SHP77 (cell line): ENCODE results near the gene PAPOLA.

Experiments
- DNase-seq, 2 experiments: peaks; one replicate each; lab custom pipeline; 2025; lab: John Stamatoyannopoulos, UW

The PAPOLA gene

DNA sequence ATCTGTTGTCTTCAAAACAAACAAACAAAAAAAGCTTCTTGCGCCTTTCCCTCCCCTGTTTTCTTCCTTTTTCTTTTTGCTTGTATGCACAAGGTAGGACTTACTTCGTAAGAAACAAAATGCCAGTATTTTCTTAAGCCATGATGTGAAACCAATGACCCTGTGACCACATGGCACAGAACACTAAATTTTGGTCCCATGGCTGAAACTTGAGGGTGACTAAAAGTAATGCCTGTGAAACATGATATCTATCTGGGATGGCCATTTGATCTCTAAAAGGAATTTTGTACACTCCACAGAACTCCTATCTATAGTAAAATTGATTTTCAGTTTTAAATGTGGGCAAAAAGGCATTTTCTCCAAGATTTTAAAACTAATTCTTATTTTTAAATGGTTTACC lies 63.6 kb downstream of the PAPOLA start:
- no peak for DNase-seq

DNA sequence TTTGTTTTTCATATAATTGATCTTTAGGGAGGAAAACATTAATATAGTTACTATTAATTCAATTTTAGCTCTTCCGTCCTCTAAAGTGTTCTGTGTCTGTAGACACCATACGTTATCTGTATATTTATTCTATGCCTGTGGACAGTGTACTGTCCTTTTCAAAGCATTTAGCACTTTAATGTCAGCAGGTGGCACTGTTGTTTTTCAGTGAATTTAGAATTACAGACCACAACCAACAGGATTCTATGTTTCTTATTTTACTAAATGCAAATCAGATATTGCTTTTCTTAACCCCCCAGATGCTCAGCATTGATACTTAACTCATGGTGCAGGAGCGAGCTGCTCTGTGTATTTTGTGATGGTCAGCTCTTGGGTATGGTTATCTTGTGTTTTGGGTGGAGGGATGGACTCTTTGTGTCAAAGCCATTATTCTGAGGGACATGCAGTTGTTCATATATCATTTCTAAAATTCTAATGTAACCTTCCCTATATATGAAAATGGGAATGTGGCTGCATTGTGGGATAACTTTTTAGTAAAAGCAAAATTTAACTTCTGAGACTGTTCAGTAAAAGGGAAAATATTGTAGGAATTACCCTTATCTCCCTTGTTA lies 65.2 kb downstream of the PAPOLA start:
- DNase-seq = peak in 1 of 2 experiments; percentile 21

DNA sequence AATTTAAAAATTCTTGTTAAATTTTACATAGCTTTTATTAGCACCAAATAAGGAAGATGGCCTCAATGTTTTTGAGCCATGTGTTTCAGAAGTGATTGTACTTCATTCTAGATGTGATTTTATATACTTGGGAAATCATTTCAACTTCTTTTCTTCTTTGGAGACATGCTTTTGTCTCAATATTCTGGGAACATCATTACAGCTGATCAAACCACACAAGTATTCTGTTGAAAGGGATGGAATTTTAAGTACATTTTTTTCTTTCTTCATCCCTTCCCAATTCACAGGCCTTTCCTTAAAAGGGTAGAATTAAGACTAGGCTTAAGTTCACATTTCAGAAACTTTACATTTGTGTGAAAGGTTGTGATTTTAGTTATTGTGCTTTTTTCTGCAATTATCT lies 66.4 kb downstream of the PAPOLA start:
- no peak for DNase-seq

DNA sequence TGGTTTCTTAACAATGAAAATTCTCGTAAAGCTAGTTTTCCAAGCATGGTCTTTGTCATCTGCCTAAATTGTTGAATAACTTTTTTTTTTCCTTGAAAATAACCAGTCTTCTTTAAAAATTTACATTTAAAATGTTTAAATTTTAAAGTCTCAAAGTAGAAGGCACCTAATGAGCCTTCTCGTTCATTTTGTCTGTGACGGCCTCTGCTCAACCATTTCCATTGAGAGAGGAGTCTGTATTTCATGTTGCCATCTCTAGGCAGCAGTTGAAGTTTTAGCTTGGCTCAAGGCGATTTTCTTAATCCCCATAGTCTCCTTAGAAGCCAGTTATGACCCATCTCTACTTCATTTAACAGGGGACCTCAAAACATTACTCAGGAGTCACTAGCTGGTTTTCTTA lies 69.1 kb downstream of the PAPOLA start:
- DNase-seq = no peak

DNA sequence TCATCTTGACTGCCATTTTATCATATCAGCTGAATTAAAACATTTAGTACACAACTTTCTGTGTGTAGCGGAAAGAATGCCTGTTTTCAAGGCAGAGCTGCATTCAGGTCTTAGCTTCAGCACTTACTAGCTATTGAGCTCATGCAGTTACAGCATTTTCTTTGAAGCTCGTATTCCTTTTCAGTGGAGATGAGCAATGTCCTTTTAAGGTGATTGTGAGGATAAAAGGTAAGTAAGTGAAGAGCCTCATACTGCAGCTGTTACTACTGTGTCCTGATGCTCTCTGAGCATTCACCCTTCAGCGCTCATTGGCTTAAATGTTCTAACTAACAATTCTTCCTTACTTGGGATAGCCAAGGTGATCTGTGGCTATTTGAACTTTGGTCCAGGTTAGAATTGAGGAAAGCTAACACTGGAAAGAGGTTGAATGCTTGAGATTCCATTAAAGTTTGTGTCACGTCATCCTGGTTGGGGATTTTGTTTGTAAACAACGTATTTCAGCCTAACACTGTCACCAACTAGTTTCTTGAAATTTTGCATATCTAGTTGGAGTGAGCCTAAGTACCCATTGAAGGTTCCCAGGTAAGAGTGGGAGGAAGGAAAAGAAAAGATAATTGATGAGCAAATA lies 71.4 kb downstream of the PAPOLA start:
- DNase-seq = no peak

DNA sequence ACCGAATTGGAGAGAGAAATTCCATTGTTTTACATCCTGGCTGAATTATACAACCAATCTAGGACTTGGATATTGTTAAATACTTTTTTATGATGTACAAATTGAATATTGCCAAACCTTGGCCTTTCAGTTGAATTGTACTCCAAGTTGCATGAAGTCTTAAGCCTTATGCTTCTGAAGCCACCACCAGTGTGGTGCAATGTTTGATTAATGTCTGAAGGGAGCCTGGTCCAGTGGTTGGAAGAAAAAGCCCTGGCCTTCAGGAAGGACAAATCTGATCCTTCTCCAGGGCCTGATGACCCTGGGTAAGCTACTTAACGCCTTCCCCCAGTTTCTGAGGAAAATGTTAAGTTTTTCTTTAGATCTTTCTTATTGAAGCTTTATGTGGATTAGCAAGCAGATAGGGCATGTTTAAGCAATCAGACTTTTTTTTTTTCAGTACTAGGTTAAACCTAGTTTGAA lies 72.0 kb downstream of the PAPOLA start:
- no peak for DNase-seq

DNA sequence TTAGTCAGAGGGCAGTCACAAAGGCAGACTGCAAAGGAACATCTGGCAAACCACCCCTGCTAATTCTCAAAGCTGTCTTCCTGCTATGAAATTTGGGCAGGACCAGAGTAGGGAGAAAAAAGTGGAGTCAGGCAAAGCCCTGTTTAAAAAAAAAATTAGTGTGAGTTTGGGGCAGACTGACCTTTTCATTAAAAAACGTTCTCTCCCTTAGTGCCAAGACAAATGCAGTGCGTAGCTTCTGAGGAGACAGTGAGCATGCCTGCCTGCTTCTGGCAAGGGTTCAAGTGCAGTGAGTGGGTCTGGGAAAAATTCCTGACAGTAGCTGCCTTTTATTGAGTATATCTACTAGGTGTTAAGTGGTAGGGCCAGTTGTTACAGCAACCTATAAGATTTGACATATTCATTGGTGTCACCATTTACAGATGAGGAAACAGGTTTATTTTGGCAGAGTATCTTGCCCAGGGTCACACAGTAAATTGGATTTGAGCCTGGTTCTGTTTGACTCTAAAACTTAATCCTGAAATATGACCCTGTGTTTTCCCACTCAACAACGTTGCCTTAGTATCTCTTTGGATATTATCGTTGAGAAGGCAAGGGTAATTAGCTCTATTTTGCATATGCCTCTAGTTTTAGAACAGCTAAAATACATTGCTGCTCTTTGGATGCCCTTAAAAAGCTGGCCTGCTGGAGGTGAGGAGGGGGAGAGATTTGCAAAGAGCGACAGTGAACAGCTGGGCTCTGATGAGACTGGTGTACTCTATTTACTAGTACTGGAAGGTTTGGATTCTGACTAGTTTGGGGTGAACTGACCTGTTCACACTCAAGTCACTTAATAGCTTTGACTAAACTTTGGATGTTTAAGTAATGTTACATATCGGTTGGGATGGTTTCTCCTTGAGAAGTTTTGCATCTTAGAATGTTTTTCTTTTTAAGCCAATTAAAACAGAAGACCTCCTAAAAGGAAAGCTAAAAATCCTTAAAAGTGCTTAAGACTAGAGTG lies 72.8 kb downstream of the PAPOLA start:
- DNase-seq = no peak

DNA sequence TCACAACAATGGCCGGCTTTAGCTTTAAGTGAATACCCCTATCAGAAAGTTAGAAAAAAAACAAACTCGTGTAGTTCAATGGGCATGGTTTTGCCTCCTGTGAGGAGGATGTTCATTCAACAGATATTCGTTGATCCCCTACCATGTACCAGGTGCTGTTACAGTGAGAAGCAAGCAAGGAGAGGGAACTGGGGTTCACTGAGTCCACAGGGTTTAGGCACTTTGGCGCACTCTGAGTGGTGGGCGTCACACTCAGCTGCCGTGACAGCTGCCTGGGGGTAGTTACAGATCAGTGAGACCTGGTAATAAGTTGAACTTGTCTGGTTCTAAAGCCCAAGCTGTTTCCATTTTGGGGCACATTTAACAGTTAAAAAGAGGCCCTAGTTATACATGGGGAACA lies 74.2 kb downstream of the PAPOLA start:
- DNase-seq = no peak

DNA sequence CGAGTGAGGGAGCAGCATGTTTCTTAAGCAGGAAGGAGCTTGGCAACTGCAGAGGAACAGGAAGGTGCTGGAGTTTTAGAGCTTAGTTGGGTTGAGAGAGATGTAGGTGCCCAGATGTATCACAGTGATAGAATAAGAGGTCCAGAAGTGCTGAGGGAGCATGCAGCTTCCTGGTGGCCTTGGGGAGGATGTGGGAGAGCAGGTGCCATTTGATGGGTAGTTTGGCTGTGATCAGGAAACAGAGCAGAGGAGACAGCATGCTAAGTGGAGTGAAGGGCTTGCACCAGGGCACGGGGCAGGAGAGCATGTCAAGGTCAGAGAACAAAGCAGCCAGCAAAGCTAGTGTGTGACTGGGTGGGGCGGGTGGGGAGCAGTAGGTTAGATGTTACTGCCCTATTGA lies 74.8 kb downstream of the PAPOLA start:
- DNase-seq = no peak

DNA sequence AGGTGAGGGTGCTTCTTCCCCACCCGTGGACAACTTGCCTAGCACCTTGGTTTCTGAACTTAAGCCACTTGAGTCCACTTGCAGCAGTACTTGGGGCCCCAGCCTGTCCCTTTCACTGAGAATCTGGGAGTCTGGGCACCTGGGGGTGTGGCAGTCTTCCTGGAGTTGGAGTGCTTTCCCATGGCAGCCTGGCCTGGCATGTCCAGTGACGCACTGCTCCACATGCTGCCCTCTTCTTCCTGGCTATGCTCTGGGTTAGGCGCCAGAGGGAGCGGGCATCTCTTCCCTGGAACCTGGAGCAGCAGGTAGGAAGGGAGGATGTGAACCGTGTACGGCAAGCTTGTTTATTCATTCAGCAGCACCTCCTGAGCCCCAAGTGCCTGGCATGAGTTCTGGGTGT lies 76.4 kb downstream of the PAPOLA start:
- no peak for DNase-seq

DNA sequence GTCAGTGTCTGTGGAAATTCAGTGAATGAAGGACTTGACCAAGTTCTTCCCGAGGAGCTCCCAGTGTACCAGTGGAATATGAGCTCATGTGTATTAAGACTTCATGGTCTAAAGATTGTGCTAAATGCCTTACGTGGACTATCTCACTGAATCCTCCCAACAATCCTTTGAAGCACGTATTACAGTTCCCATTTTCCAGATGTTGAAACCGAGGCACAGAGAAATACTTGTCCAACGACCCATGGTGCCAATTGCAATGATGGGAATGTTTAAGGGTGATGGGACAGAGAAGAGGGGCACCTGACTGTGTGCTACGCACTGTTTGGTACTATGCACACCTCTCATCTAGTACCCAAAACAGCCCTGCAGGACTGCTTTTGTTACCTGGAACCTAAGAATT lies 77.2 kb downstream of the PAPOLA start:
- no peak for DNase-seq

DNA sequence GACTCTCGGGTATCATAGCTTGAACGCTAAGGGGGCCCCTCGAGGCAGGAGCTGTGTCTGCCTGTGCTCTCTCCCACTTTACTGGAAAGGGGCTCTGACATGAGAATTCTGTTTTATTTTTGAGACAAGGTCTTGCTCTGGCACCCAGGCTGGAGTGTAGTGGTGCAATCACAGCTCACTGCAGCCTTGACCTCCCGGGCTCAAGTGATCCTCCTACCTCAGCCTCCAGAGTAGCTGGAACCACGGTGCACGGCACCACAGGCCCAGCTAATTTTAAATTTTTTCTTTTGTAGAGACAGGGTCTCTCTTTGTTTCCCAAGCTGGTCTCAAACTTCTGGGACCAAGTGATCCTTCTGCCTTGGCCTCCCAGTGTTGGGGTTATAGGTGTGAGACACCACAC lies 77.7 kb downstream of the PAPOLA start:
- DNase-seq = no peak

DNA sequence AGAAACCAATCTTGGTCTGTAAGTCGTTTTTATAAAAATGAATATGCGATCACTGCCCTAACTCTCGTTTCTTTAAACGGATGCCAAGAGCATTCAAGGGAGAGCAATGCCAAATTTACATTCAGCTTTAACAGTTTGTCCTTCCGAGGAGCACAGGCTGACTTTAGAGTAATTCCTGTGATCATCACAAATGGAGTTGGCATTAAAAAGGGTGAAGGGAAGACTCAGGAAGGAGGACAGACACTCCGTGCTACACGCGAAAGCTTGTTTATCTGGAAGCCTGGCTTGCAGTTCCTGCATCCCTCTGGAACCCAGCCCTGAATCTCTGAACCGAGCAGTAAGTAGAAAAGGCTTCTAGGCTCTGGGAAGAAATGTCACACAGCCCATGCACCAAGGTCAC lies 78.4 kb downstream of the PAPOLA start:
- no peak for DNase-seq

DNA sequence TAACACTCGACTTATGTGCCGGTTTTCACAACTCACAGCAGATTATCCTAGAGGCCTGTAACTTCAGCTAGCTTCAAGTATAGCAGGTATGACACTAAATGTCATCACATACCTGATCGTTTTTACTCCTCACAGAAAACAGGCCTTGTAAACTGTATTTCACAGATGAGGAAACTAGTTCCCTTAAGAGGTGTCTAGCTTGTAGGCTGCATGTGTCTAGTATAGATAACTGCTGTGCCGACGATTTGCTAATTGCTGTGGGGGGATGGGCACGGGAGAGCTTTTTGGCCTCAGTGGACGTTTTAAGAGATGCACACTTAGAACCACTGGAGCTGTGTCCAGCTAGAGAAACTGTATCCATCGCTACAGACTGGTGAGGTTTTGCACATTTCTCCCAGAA lies 78.8 kb downstream of the PAPOLA start:
- DNase-seq = no peak

DNA sequence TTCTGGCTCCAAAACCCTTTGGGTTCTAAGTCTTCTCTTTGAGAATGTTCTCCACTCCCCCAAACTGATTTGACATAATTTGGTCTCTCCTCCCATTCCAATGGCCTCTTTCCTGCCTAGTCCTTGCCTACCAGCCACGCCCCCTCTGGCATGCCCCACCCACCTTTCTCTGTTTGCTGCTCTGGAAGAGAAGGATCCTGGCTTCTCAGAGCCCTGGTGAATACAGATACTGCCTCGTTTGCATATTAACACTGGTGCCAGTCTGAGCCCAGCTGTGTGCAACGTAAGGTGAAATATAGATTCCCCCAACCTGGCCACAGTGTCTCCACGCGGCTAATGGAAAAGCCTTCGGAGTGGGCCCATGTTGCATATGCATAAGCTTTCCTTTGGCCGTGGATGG lies 79.7 kb downstream of the PAPOLA start:
- DNase-seq = no peak

DNA sequence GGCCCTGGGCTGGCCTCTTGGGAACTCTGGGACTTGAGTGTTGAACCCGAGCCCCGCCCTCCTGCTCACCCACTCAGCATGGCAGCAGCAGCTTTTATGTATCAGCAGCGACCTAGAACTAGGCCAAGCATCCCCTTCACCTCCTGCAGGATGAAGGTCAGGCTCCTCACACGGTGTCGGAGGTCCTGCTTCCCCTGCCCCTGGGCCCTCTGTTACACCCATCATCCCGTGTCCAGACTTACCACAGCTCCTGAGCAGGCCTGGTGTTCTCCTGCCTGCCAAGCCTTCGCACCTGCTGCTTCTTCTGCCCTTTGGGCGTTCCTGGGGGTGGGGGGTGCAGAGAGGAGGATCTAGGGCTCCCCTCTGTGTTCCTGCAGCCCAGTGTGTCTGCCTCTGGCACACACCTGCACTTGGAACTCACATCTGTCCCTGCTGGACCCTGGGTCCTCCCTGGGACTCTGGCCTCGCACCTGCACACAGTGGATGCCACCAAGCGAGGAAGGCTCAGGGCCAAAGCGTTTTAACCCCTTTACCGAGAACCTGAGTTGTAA lies 80.3 kb downstream of the PAPOLA start:
- no peak for DNase-seq

DNA sequence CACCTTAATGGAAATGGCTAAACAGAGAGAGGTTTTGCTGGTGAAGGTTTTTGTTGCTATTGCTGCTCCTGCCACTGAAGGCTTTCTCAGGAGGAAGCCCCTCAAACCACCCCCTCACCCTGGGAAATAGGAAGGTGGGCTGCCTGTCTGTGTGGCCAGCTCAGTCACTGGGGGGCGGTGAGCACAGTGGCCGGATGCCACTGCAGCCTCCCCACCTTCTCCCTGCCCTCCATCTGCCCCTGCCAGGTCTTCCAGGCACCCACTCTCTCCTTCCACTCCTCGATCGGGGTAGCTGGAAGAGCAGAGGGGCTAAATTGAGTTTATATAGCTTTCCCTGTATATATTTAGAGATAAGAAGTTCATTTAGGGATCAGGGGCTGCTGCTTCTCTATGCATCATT lies 80.8 kb downstream of the PAPOLA start:
- DNase-seq = no peak

DNA sequence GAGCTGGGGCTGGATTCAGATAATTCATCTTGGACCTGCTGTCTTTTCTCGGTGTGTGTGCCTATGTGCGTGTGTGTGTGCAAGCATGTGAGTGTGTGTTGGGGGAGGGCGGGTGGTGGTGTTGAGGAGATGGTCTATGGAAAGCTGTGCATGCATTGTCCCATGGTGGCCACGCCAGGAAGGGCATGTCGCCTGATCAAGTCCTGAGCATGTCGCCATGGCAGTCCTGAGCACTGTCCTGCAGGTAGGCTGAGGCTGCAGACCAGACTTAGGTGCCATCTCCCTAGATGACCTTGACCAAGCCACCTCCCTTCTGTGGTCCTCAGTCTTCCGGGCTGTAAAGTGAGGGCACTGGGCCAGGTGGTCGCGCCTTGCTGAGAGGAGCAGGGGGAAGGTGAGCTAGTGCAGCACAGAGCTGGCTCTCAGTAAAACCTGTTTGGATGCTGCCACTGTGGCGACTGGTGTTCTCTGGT lies 81.4 kb downstream of the PAPOLA start:
- no peak for DNase-seq

DNA sequence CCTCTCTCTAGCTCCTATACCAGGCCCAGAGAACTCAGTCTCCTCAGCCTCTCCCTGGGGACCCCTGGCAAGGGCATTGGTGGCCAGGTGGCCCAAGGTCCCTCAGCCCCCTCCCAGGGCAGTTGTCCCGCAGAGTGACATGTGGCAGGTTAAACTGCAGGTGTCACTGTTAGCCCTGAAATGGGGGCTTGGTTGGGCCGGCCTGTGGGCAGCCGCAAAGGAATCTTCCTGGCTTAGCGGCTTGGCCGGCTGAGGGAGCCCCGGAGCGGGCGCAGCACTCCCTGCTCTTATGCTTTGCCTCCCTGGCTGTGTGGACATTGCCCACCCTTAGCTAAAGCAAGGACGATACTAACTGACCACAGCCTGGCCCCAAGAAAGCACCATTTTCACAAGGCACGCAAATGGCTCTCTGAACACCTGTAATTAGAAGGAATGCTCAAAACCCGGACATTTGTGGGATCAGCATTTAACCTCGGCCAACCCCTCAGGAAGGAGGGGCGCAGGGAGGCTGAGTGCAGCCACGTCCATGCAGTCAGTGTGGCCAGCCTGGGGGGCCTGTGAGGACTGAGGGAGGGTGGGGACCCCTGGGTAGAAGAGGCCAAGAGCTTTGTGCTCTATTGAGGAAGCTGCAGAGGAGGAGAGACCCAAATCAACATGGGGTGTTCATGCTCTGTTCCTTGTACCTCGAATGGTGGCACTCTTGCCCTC lies 82.2 kb downstream of the PAPOLA start:
- DNase-seq = peak; percentile 67 to 68

DNA sequence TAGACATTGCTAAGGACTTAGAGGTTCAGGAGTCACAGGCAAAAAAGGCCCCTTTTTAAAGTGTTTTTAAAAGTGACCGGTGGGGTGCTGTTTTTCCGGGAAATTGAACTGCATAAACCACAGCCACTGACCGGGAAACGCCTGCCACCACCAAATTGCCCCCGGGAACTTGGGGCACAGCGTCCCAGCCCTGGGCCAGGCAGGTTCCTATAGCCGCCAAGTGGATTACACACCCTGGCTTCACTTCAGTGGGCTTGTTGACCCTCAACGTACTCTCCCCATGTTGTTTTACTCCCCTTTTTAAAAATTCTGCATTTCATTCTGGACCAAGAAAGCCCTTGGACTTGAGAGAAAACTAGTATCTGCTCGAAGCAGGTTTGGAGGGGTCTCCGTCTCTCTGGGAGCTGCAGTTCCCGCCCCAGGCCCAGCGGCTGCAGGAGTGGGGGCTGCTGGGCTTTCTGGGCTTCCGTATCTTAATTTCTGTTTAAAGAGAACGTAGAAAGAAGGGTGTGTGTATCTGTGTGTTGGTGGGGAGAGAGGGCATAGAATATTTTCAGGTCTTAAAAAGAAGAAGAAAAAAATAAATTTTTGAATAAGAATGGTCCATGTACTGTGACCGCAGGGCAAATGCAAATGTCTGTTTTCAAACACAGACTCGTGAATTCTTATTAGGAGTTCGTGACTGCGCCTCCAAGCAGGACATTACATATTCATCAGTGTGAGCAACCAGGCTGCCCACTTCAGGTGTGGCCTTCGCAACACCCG lies 82.9 kb downstream of the PAPOLA start:
- no peak for DNase-seq

DNA sequence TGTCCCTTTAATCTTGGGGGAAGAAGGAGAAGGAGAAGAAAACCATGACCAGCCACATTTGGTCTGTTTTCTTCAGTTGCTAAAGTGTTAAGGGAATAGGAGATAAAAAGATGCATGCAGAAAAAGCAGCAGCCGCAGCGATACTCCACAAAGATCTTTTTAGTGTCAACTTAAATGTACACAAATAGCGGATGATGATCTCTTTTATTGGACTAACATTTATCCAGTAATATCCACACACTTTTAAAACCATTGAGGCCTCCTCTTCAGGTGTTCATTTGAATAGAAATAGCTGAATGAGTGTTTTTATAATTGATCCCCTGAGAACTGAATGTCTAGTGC lies 83.5 kb downstream of the PAPOLA start:
- no peak for DNase-seq
